Gastroesophageal sphincter (tissue), 4 donors: Measurements from ENCODE around the gene OR52A1. TPM values are rescaled to one million over a fixed set of nuclear protein-coding genes. Genes with fewer than 3 reads are reported as not detected.
"Not testable (repeated sequence)": the region's sequence is repeated elsewhere in the genome, so short reads cannot be mapped to it uniquely, and the experiment has no call there.

Source experiments
- ATAC-seq: fragments of 150-250 bp; one replicate; pipeline ENCODE4 v1.9.1; 2016; ENCODE audit warnings: mild to moderate bottlenecking, moderate library complexity
- H3K27ac ChIP-seq, 4 donors: fragments of 200-600 bp; sonication (generic) in 3 of 4; 1 replicate in 3 of 4; 2 replicates in 1 of 4; pipeline ENCODE4 v1.5.1; 2016 to 2019
- H3K27me3 ChIP-seq: fragments of 200-600 bp; sonication (generic); one replicate; pipeline ENCODE4 v1.5.1; 2019
- H3K36me3 ChIP-seq, 2 donors: fragments of 200-600 bp; sonication (generic); one replicate each; pipeline ENCODE4 v1.5.1; 2019; ENCODE audit warnings: control low read depth in 1 of 2
- H3K4me1 ChIP-seq, 3 donors: fragments of 200-600 bp; sonication (generic); 1 replicate in 2 of 3; 2 replicates in 1 of 3; pipeline ENCODE4 v1.5.1; 2016 to 2019; ENCODE audit warnings: control low read depth in 2 of 3
- H3K4me3 ChIP-seq, 2 donors: fragments of 200-600 bp; sonication (generic); one replicate each; pipeline ENCODE4 v1.5.1; 2019; ENCODE audit warnings: mild to moderate bottlenecking in 1 of 2, moderate library complexity in 1 of 2
- H3K9me3 ChIP-seq, 3 donors: fragments of 200-600 bp; sonication (generic); one replicate each; pipeline ENCODE4 v1.5.1; 2017 to 2019; ENCODE audit warnings: control low read depth in 2 of 3
- EP300 ChIP-seq: sonication (generic); formaldehyde crosslinking; IDR thresholded peaks from one replicate; pipeline ENCODE4 v1.6.1; 2017; ENCODE audit warnings: antibody characterized with exemption, mild to moderate bottlenecking
- POLR2A ChIP-seq, 2 donors: fragments of 450-650 bp; IDR thresholded peaks; one replicate each; pipeline ENCODE4 v1.6.1; 2017; ENCODE audit warnings: antibody characterized with exemption in 2 of 2, mild to moderate bottlenecking in 2 of 2, moderate library complexity in 1 of 2
- POLR2AphosphoS5 ChIP-seq: sonication (generic); formaldehyde crosslinking; IDR thresholded peaks from one replicate; pipeline ENCODE4 v1.6.1; 2017; ENCODE audit warnings: antibody characterized with exemption
- WGBS, 2 donors: methylation state at CpG; one replicate each; pipeline ENCODE4 v1.1.5; 2018; ENCODE audit warnings: low coverage in 1 of 2; 5-methylcytosine and 5-hydroxymethylcytosine counted together
- total RNA-seq, 4 donors: library from RNA; depleted of rRNA; stranded (reverse); fragments of >200 nt; gene quantifications; one replicate each; pipeline ENCODE4 v1.1.0, GENCODE V29; 2016
- TF ChIP-seq, protein P1 (sequence below), 4 experiments: fragments of 200-600 bp in 2 of 4; fragments of 450-650 bp in 2 of 4; sonication (generic) in 1 of 4; IDR thresholded peaks; one replicate each; pipeline ENCODE4 v1.5.1; 2017 to 2019; ENCODE audit warnings: antibody characterized with exemption in 4 of 4, mild to moderate bottlenecking in 2 of 4, moderate library complexity in 2 of 4

OR52A1 gene
- total RNA-seq, 4 donors from 2014 or later: not detected

DNA sequence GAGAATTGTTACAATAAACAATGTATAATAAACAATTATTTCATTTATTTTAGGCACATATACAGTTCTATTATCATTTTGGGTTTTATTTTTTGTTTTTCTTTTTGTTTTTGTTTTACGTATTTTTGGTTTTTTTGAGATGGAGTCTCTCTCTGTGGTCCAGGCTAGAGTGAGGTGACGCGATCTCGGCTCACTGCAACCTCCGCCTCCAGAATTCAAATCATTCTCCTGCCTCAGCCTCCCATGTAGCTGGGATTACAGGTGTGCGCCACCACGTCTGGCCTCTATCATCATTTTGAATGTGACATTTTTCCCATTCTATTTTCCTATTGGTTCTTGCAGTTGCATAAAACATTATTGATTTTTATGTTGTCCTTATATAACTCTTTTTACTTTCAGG is 20.4 kb upstream of the OR52A1 start:
- no peak overlapping the region for H3K4me3 ChIP-seq
- TF ChIP-seq POLR2A (IDR thresholded peaks at IDR 0.05) (no peak), POLR2AphosphoS5 (no peak), EP300 (no peak)
- TF ChIP-seq, protein P1, sequence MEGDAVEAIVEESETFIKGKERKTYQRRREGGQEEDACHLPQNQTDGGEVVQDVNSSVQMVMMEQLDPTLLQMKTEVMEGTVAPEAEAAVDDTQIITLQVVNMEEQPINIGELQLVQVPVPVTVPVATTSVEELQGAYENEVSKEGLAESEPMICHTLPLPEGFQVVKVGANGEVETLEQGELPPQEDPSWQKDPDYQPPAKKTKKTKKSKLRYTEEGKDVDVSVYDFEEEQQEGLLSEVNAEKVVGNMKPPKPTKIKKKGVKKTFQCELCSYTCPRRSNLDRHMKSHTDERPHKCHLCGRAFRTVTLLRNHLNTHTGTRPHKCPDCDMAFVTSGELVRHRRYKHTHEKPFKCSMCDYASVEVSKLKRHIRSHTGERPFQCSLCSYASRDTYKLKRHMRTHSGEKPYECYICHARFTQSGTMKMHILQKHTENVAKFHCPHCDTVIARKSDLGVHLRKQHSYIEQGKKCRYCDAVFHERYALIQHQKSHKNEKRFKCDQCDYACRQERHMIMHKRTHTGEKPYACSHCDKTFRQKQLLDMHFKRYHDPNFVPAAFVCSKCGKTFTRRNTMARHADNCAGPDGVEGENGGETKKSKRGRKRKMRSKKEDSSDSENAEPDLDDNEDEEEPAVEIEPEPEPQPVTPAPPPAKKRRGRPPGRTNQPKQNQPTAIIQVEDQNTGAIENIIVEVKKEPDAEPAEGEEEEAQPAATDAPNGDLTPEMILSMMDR (IDR thresholded peaks at IDR 0.05): no peak
- no peaks in the 10 kb centered on the region for H3K36me3 ChIP-seq
- no peaks in the 10 kb centered on the region for H3K9me3 ChIP-seq
- ATAC-seq: no peak
- no peak overlapping the region for H3K27ac ChIP-seq
- no peaks in the 10 kb centered on the region for H3K4me1 ChIP-seq
- WGBS, 2 donors: 90 to 93% methylated on average over 7 of the region's 7 CpGs
- H3K27me3 ChIP-seq: no peaks in the 10 kb centered on the region

DNA sequence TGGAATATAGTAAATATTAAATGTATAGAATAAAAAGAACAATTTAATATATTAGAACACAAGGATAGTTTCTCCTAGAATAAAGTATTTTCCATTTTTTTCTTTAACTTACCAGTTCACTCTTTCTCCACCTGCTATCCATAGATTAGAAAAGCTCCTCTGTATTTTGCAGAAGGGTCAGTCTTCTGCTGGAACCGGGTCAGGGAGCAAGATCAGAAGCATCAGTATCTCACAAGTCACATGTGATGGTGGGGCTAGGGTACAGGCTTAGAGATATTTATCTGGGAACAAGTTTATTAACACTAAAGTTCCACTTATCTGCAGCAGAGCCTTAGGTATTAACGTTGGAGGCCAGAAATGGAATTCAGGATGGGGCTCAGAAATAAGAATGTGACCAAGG is 17.3 kb upstream of the OR52A1 start:
- Histone ChIP-seq H3K36me3 (no peaks in the 10 kb centered on the region), H3K4me3 (no peak overlapping the region), H3K27me3 (no peaks in the 10 kb centered on the region), H3K4me1 (no peaks in the 10 kb centered on the region), H3K9me3 (no peaks in the 10 kb centered on the region), H3K27ac (no peak overlapping the region)
- WGBS, 2 donors: 59 to 72% methylated on average over 2 of the region's 2 CpGs
- no peak for ATAC-seq
- TF ChIP-seq, protein P1 (IDR thresholded peaks at IDR 0.05): no peak
- no peak for TF ChIP-seq EP300
- no peak for TF ChIP-seq POLR2AphosphoS5
- TF ChIP-seq POLR2A (IDR thresholded peaks at IDR 0.05): no peak

DNA sequence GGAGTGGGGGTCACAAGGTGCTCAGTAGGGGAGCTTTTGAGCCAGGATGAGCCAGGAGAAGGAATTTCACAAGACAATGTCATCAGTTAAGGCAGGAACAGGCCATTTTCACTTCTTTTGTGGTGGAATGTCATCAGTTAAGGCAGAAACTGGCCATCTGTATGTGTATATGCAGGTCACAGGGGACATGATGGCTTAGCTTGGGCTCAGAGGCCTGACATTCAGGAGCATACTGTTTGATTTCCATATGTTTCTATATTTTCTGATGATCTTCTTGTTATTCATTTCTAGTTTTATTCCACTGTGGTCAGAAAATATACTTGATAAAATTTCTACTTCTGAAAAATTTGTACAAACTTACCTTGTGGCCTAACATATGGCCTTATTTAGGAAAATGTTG is 11.3 kb upstream of the OR52A1 start:
- not testable (repeated sequence) for H3K27ac ChIP-seq, ATAC-seq, H3K4me3 ChIP-seq, H3K36me3 ChIP-seq, H3K4me1 ChIP-seq, H3K27me3 ChIP-seq, H3K9me3 ChIP-seq

DNA sequence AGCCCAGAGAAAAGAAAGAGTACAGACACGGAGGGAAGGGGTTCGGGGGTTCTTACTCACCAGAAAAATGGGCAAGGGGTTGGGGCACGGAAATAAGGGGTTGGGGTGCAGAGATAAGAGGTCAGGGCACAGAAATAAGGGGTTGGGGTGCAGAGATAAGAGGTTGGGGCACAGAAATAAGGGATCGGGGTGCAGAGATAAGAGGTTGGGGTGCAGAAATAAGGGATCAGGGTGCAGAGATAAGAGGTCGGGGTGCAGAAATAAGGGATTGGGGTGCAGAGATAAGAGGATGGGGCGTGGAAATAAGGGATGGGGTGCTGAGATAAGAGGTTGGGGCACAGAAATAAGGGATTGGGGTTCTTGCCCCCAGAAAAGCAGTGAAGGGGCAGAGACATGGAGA is 10.2 kb upstream of the OR52A1 start:
- not testable (repeated sequence) for H3K4me1 ChIP-seq, H3K9me3 ChIP-seq, H3K27ac ChIP-seq, H3K4me3 ChIP-seq, H3K27me3 ChIP-seq, H3K36me3 ChIP-seq, ATAC-seq
- 59 to 69% methylated on average over 4 to 5 of the region's 6 CpGs for WGBS, 2 donors

DNA sequence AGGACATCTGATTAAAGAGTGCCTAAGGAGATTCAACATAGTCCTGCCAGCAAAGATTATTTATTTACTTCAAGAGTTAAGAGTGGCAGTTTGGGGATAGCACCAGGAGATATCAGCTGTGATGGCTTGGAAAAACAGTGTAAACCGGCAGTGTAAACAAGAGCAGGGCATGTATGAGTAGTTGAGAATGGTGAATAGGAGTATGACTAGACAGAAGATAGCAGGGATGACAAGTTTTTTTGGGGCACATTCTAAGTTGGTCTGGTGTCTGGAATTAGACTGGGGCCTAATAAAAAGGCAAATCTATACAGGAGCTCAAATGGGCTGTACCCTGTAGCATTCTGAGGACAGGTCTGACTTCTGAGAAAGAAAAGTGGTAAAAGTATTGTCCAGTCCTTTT is 6.5 kb upstream of the OR52A1 start:
- ATAC-seq, H3K9me3 ChIP-seq, H3K4me1 ChIP-seq, H3K27ac ChIP-seq, H3K4me3 ChIP-seq, H3K36me3 ChIP-seq, H3K27me3 ChIP-seq: not testable (repeated sequence)
- WGBS, 2 donors: 57 to 60% methylated on average over 1 of the region's 1 CpG

DNA sequence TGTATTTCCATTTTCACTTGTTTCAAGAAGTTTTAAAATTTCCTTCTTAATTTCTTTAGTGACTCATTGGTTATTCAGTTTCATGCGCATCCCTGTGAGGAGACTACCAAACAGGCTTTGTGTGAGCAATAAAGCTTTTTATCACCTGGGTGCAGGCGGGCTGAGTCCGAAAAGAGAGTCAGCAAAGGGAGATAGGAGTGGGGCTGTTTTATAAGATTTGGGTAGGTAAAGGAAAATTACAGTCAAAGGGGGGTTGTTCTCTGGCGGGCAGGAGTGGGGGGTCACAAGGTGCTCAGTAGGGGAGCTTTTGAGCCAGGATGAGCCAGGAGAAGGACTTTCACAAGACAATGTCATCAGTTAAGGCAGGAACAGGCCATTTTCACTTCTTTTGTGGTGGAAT is 5.7 kb upstream of the OR52A1 start:
- ATAC-seq, H3K4me3 ChIP-seq, H3K36me3 ChIP-seq, H3K27ac ChIP-seq, H3K27me3 ChIP-seq, H3K9me3 ChIP-seq, H3K4me1 ChIP-seq: not testable (repeated sequence)
- WGBS, 2 donors: 92 to 100% methylated on average over 2 of the region's 4 CpGs

DNA sequence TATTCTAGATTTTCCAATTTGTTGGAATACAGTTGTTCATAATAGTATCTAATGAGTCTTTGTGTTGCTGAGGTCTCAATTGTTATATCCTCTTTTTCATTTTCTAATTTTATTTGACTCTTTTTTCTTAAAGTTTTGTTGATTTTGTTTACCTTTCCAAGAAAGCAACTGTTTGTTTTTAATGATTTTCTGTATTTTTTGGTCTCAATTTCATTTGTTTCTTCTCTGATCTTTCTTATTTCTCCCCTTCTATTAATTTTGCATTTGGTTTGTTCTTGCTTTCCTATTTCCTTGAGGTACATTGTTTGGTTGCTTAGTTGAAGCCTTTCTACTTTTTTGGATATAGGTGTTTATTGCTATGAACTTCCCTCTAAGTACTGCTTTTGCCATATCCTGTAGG is 5.2 kb upstream of the OR52A1 start:
- Histone ChIP-seq H3K4me3 (no peak overlapping the region), H3K27me3 (no peaks in the 10 kb centered on the region)

More for the DNA sequence above, 5.2 kb upstream of the OR52A1 start:
- Histone ChIP-seq H3K27ac (no peak overlapping the region), H3K9me3 (no peaks in the 10 kb centered on the region), H3K36me3 (no peaks in the 10 kb centered on the region), H3K4me1 (no peaks in the 10 kb centered on the region)
- TF ChIP-seq, protein P1 (IDR thresholded peaks at IDR 0.05): no peak
- TF ChIP-seq POLR2AphosphoS5 (no peak), POLR2A (IDR thresholded peaks at IDR 0.05) (no peak), EP300 (no peak)
- no peak for ATAC-seq
